MM.1S (cell line): ENCODE measurements around the gene SCAMP1.

Experiments
- CTCF ChIP-seq: fragments of 300-600 bp; sonication (generic); IDR thresholded peaks from 2 replicates; pipeline ENCODE4 v1.5.1; 2016; ENCODE audit warnings: antibody characterized with exemption, low read length, mixed read lengths
- EZH2phosphoT487 ChIP-seq: fragments of 300-600 bp; sonication (generic); IDR thresholded peaks from 2 replicates; pipeline ENCODE4 v1.6.1; 2018; ENCODE audit warnings: antibody characterized with exemption, low read length

GRCh38 chr5:78483809-78484521 lies 123.5 kb downstream of the SCAMP1 start:
- no peak for TF ChIP-seq CTCF
- no peak for TF ChIP-seq EZH2phosphoT487
